Lower leg skin (tissue), 3 donors: Measurements from ENCODE around the gene SLC17A2.

Source experiments
- CTCF ChIP-seq, 3 donors: fragments of 450-650 bp; IDR thresholded peaks; one replicate each; pipeline ENCODE4 v1.5.1; 2016; ENCODE audit warnings: antibody characterized with exemption in 3 of 3, mild to moderate bottlenecking in 3 of 3, moderate library complexity in 2 of 3
- POLR2A ChIP-seq, 2 donors: fragments of 450-650 bp; IDR thresholded peaks; one replicate each; pipeline ENCODE4 v1.6.1; 2016 to 2017; ENCODE audit warnings: antibody characterized with exemption in 2 of 2, mild to moderate bottlenecking in 1 of 2, moderate library complexity in 1 of 2

- no peak for TF ChIP-seq POLR2A (IDR thresholded peaks at IDR 0.05)
- no peak for TF ChIP-seq CTCF (IDR thresholded peaks at IDR 0.05)
Observed at GRCh38 chr6:25953733-25954132, 23.2 kb upstream of the SLC17A2 start.
